HG03460 (cell line): Measurements from ENCODE around the gene PCSK6.
"Not testable (repeated sequence)": the region's sequence is repeated elsewhere in the genome, so short reads cannot be mapped to it uniquely, and the experiment has no call there.

ENCODE experiments used
- ATAC-seq: cut with Tn5 transposase; IDR thresholded peaks from one replicate; pipeline ENCODE4 v1.9.1; 2021; ENCODE audit not compliant: unreplicated experiment

Gene PCSK6

DNA sequence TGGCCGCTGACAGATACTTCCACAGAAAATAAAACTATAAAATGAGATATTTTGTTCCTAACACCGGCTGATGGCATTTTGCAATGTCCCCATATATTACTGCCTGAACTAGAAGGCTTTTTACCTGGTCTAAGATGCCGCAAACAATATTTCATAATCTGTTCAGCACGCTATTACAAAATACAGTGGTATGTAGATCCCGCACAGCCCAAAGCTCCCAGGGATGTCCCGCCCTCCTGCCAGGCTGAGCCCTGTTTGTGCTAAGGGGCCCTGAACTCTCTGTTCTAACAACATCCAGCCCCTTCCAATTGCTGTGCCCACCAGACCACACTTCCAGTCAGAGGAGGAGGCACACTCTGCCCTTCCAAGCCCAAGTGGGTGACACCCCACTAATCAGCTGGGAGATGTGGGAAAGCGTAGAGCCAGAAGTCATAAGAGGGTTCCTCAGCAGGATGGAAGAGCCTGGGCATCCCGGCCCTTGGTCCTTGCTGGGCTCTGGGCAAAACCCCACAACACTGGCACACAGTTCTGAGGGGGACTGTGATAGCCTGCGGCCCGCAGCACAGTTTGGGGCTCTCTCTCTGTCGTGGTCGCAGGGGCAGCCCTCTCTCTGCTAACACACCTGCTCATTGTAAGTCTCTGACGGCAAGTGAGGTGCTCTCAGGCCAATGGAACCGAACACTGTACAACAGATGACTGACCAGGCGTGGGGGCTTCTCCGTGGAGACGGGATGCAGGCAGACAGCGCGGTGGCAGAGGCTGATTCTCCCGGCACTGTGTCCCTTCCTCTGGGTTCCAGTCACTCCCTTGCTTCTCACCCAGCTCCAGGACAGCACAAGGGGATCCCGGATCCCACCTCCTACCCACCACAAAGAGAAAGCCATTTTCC is 55.2 kb downstream of the PCSK6 start:
- ATAC-seq = no peak

DNA sequence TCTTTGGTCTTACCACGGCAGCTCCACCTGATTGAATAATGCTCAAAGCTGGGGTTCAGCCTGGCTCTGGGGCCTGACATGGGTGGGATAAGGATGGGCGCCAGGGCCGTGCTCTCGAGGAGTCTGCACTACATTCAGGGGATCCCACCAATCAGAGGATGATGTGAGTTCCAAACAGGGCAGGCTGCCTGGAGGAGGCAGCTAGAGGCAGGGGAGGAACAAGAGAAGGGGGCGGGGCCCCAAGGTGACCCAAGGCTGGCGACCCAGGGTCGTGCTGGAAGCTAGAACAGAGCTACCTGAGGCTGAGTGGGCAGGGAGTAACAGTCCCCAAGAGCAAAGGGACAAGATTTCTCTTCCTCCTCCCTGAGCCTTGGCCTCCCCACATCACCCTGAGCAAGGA is 56.1 kb downstream of the PCSK6 start:
- no peak for ATAC-seq

DNA sequence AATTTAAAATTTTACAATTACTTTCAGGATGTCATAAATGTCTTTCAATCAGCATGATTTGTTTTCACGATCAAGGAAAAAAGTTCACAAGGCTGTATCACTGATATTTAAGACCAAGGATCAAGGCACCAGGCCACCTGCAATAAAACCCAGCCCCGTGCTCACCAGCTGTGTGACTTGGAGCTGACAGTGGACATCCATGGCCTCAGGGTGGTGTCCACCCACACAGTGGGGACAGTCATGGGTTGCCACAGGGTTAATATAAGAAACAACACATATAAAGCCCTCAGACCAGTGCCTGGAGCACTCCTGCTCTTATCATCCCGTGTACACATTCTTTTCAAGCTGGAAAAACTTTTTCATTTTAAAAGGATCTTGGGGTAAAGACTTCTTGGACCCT is 56.5 kb downstream of the PCSK6 start:
- ATAC-seq = no peak

DNA sequence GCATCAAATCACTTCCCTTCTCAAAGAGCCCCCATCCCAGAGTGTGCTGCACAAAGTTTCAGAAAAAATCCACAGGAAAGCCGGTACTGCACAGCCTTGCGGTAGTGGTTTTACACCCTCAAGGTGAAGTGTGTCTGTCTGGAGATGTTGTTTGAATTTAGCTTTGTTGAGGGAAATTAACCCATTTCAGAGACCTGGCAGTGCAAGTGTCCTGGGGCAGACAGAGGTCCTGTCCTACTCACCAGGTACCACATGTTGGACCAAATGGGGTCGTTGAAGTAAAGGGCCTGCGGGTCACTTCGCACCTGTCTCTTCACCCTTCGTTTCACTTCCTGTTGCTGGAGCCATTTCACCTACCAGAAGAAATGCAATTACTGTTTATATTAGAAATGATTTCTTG is 57.8 kb downstream of the PCSK6 start:
- no peak for ATAC-seq

DNA sequence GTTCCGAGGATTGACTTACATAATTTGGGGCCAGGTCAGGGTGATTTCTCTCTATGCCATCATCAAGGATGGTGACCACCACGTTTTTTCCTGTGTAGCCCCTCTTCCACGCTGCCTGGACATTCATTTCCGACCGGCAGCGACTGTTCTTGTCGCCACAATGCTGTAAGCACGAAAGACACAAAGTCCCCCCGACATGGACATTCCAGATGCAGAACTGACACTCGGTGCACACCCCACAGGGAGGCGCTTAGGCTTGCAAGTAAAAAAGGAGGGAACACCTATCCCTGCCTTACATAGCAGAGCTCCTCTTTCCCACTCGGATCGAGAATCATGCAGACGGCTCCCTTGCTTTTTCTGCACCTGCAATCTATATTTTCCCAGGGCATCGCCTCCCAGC is 58.2 kb downstream of the PCSK6 start:
- no peak for ATAC-seq

DNA sequence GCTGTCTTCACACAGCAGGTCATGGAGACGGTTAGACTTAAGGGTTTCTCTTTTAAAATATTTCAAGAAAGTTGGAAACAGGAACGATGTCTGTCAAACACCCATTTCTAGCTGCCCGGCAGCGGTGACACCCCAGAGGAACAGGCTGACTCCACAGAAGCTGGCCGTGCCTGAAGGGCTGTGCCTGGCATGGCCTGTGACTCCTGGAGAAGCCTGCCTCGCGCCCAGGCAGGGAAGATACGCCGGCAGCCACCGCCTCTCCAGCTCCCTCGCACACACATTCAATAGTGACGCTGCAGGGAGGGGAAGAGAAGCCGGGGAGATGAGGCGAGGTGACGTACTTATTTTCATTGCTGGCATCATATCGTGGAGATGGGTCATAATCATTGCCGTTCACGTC is 59.9 kb downstream of the PCSK6 start:
- no peak for ATAC-seq

DNA sequence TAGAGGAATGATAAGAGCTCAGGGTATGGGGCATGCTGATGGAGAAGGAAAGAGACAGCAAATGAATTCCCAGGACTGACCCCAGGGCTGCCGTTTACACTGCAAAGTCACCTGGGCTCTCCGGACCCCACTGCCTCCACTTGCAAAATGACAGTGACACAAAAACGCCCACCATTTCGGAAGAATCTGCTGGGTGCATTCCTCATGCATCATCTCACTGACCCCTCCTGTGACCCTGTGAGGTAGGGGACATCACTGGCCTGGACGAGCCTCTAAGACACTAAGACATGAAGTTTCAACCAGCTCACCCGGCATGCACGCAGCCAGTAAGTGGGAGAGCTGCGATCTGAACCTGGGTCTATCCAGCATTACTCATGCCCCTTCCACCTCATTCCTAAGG is 60.3 kb downstream of the PCSK6 start:
- ATAC-seq = no peak

DNA sequence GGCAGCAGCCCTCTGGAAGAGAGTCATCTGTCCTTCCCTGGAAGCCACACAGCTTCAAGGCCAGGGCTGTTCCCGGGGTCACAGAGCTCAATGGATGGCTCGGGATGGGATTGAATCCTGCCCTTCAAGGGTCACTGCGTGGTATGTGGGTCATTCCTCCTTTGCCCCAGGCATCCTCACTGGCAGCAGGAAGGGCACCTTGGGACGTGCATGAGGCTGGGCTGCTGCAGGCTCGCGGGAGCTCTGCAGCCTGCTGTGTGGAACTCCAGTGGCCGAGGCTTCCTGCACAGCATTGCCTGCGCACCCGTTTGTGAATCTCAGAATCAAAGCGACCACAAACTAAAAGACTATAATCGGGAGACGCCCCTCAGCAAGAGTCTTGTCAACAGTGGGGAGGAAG is 60.7 kb downstream of the PCSK6 start:
- no peak for ATAC-seq

DNA sequence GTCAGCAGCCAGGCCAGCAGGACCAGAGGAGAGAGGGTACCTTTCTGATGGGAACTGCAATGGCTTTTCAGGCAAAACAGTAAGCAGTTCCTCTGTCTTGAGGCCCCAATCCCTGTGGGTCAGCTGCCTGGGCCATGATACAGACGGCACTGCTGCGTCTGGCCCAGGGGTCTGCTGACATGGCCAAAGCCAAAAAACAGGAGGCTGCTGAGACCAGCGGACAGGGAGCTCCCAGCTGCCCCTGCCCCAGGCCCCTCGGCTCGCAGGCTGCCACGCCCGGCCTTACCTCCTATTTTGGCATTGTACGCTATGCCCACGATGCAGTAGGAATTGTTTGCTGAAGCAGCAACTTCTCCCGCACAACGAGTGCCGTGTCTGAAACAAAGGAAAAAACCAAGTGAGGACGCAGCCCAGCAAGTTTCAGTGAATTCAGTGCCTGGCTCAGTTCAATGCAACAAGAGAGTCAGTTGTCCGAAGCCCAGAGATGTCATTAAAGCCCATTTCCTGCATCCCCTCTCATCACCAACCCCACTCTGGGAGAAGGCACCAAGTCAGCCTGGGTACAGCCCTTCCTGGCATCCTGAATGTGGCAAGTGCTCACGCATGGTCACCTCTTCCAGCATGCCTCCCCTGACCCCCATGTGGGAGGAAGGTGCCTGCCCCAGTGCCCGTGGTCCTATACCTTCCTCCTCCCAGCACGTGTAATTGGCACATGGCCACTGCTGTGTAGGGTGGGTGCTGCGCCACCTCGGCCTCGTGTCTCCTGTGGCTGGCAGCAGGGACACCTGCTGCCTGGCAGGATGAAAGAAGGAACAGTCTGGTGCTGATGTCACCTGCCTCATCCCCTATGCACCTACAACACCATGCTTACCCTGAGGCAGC is 61.7 kb downstream of the PCSK6 start:
- ATAC-seq = no peak

DNA sequence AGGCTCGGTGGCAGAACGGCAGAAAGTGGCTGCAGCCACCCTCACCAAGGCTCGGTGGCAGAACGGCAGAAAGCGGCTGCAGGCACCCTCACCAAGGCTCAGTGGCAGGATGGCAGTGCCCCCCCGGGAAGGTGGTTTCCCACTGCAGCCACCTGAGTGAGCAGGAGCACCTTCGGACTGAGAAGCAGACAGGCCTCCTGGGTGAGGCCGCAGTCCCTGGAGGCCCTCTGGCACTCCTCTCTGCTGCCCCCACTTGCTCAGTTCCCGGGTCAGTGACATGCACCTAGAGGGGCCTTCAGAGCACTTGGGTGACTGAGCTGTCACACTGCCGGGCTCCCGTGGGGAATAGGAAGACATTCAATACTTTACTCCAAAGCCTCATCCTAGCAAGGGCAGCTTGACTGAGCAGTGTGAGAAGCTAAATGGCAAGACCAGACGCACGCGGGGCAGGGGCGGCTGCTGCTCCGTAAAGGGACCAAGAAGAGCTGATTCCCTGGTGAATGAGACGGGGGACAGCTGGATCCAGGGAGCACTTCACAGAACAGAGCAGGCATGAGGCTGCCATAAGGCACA is 62.7 kb downstream of the PCSK6 start:
- ATAC-seq = no peak

DNA sequence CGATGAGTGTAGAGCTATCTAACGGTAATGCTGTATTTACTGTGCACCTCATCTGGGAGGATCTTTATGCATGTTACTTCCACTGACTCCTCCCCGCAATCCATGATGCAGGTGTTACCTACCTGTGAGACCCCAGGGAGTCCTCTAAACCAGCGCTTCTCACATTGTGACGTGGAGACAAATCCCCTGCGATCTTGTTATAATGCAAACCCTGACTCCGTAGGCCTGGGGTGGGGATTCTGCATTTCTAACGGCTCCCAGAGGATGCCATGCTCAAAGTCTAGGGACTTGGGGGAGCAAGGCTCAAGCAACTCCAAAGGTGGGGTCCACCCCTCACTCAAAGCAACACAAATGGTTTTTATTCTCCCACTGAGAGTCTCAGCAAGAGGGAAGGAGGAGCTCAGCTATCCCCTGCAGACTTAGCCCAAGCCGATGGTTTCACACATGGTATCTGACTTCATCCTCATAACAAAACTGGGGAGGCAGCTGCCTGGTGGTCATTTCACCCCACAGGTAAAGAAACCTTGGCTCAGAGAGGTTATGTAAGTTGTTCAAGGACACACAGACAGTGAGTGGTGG is 63.6 kb downstream of the PCSK6 start:
- ATAC-seq = no peak

DNA sequence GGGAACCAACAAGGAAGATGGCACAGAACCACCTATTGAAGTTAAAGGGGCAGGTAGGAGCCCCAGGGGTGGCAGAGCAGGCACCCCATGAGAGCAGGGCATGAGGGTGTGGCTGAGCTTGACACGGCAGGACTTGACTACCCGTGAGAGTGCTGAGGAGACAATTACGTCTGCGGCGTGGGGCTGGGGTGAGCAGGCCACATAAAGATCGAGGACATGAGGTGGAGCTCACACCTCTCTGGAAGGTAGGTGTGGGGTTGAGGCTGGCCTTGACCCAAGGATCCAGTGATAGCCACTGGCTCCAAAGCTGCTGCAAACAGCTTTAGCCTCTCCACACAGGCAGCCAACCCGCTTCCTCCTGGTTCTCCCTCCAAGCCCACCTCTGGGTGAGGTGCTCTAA is 64.5 kb downstream of the PCSK6 start:
- ATAC-seq = no peak

DNA sequence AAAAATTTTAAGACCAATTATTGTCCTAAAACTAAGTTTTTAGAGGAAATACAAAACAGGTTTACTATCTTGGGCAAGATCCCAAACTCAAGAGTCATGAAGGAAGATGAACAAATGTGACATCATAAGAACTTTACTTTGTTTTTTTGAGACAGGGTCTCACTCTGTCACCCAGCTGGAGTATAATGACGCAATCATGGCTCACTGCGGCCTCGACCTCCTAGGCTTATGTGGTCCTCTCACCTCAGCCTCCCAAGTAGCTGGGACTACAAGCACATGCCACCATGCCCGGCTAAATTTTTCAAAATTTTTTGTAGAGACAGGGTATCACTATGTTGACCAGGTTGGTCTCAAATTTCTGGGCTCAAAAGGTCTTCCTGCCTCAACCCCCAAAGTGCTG is 69.3 kb downstream of the PCSK6 start:
- ATAC-seq = no peak

DNA sequence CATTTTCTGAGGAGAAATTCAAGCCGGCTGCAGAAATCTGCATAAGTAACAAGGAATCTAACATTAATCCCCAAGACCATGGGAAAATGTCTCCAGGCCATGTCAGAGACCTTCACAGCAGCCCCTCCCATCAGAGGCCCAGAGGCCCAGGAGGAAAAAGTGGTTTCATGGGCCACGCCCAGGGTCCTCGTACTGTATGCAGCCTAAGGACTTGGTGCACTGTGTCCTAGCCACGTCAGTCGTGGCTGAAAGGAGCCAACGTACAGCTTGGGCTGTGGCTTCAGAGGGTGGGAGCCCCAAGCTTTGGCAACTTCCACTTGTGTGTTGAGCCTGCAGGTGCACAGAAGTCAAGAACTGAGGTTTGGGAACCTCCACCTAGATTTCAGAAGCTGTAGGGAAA is 73.0 kb downstream of the PCSK6 start:
- ATAC-seq = not testable (repeated sequence)

DNA sequence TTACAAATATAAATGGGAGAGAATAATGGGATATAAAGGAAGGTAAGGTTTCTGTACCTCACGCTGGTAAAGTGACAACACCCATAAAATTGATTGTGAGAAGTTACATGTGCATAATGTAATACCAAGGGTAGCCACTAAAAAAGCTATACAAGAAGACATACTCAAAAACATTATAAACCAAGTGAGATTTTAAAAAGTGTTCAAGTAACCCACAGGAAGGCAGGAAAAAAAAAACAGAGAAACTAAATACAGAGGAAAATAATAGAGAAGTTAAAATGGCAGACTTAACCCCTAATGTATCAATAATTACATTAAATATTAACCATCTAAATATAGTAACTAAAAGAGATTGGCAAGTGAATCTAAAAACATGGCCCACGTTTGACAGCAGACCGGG is 76.3 kb downstream of the PCSK6 start:
- no peak for ATAC-seq

DNA sequence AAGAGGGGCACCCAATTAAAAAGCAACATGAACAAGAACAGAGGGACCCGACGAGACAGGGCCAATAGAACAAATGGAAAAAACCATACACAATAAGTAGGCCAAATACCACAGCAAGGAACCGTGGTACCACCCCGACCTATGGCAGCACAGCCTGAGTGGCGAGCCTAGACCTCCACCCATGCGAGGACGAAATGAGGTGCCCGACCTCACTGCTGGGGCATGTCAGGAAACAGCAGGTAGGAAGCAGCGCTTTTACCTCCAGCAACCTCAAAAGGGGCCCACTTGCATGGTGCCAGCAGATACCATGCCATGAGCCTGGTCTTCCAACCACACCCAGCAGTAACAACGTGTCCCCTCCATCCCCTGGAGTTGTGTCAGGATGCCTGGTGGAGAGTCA is 77.9 kb downstream of the PCSK6 start:
- ATAC-seq = no peak

DNA sequence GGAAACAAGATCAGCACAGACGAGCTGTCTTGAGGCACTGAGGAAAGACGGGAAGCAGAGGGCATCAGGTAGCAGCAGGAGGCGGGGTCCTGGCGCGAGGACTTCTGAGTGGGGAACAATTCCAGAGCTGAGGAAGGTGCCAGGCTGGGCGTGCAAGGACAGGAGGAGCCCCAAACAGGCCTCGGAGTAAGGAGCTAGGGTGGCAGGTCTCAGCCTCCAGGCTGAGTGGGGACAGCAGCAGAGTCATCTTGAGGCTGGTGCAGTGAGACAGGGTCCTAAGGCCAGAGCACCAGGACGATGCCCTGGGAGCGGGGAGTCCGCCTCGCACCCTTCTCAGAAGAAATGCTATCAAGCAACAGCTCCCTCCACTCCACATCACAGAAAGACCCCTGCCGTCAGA is 78.4 kb downstream of the PCSK6 start:
- ATAC-seq = no peak

DNA sequence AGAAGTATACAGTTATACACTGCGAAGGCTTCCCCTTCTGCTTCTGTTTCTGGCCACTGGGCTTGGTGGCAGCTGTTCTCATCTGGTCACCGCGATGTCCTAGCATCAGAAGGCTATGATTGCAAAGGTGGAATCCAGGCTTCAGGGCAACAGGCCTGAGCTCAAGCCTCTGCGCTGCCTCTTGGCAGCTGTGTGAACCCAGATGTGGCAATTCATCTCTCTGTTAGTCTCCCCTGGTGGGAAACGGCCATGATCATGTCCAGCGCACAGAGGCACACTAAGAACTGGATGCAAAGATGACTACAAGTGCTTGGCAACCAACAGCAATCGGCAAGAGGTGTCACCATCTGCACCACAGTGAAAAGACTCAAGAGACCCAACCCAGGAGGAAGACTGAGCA is 78.9 kb downstream of the PCSK6 start:
- no peak for ATAC-seq

DNA sequence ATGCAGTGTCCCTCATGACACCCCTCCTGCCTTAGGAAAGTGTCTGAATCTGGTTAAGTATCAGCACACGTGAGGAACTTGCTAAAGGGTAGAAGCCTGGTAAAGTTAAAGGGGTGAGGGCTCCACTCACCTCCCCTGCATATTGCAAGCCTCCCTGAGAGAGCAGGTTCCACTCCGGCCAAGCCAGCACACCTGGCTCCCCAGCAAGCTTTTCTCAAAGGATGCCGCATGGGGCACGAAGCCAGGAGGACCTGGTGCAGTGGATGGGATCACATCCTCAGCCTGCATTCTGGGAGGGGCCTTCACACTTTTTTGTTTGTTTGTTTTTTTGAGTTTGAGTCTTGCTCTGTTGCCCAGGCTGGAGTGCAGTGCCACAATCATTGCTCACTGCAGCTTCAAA is 79.9 kb downstream of the PCSK6 start:
- ATAC-seq = no peak

DNA sequence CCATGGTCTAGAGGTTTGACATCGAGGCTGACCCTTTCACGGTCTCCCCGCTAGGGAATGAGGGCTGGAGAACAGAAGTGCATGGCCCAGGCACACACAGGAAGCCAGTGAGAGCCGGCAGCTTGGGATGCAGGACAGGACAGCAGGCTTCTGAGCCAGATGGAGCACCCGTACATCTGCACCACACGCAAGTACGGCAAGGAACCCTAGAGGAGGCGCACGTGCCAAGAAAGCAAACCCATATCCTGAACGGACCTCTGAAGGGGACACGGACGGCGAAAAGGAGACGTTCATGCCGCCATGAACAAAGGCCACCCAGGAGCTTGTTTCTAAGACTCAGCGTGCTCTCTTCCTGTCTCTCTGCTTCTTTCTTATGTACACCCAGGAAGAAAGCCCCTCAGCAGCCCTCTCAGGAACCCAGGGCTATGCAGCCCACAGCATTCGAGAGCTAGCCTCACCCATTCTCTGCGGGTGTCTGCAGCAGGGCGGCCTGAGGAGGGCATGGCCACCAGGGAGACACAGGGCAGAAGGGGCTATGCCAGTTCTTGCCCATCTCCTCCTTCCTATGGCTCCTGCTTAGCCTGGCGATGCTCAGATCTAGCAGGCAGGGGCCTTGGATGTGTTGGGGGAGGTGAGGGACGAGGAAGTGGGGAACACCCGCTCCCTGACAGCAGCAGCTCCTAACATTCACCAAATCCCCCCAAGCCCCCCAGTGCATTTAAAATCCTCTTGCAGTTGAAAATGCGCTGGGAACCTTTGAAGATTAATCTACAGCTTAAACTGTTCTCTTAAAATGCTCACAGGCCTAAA is 81.3 kb downstream of the PCSK6 start:
- ATAC-seq = no peak

DNA sequence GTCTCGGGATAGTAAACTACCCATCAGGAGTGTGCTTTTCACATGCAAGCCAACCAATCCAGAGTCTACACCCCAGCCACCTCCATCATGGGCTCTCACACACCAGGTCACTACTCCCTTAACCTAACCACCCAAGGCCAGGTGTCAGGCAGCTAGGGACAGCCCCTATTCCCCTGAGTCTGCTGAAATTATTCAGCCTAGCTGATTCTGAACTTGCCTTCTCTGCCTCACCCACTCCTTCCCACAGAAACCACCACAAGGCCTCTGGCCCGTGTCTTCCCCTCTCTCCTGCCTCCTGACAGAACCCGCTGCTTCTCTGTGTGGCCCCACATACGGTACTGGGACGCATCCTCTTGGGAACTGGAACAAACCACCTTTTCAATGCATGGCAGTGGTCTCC is 82.1 kb downstream of the PCSK6 start:
- peak; percentile 97 for ATAC-seq
